GM21737 (cell line): ENCODE measurements around the gene CACNA1F.

Experiments
- ATAC-seq: cut with Tn5 transposase; IDR thresholded peaks from one replicate; pipeline ENCODE4 v1.9.1; 2021; ENCODE audit warnings: mild to moderate bottlenecking, moderate library complexity; ENCODE audit not compliant: unreplicated experiment

The CACNA1F gene

GRCh38 chrX:49257846-49258748 lies 25.0 kb upstream of the CACNA1F start:
- ATAC-seq = no peak

GRCh38 chrX:49257074-49257790 lies 24.1 kb upstream of the CACNA1F start:
- ATAC-seq = no peak

- no peak for ATAC-seq
Measured at GRCh38 chrX:49256268-49256995, 23.3 kb upstream of the CACNA1F start.

- no peak for ATAC-seq
Measured at GRCh38 chrX:49254639-49255038, 21.5 kb upstream of the CACNA1F start.

- no peak for ATAC-seq
Measured at GRCh38 chrX:49251325-49251724, 18.2 kb upstream of the CACNA1F start.

- no peak for ATAC-seq
Measured at GRCh38 chrX:49250578-49250977, 17.4 kb upstream of the CACNA1F start.

GRCh38 chrX:49250066-49250465 lies 16.9 kb upstream of the CACNA1F start:
- no peak for ATAC-seq

GRCh38 chrX:49249616-49250015 lies 16.5 kb upstream of the CACNA1F start:
- no peak for ATAC-seq

- no peak for ATAC-seq
Measured at GRCh38 chrX:49249071-49249470, 15.9 kb upstream of the CACNA1F start.

- no peak for ATAC-seq
Measured at GRCh38 chrX:49247916-49248811, 15.0 kb upstream of the CACNA1F start.

GRCh38 chrX:49247346-49247745 lies 14.2 kb upstream of the CACNA1F start:
- no peak for ATAC-seq

GRCh38 chrX:49246541-49246940 lies 13.4 kb upstream of the CACNA1F start:
- no peak for ATAC-seq

GRCh38 chrX:49244207-49244606 lies 11.1 kb upstream of the CACNA1F start:
- no peak for ATAC-seq

GRCh38 chrX:49243166-49243565 lies 10.0 kb upstream of the CACNA1F start:
- ATAC-seq = no peak

GRCh38 chrX:49242545-49243066 lies 9.5 kb upstream of the CACNA1F start:
- no peak for ATAC-seq

GRCh38 chrX:49238735-49239134 lies 5.6 kb upstream of the CACNA1F start:
- ATAC-seq = no peak

GRCh38 chrX:49237060-49237459 lies 3.9 kb upstream of the CACNA1F start:
- no peak for ATAC-seq

- no peak for ATAC-seq
Measured at GRCh38 chrX:49233887-49234555, 881 bp upstream of the CACNA1F start.

GRCh38 chrX:49232525-49232924 lies 615 bp downstream of the CACNA1F start:
- no peak for ATAC-seq
